ENCODE data around the gene CGNL1.

CGNL1 gene

DNA sequence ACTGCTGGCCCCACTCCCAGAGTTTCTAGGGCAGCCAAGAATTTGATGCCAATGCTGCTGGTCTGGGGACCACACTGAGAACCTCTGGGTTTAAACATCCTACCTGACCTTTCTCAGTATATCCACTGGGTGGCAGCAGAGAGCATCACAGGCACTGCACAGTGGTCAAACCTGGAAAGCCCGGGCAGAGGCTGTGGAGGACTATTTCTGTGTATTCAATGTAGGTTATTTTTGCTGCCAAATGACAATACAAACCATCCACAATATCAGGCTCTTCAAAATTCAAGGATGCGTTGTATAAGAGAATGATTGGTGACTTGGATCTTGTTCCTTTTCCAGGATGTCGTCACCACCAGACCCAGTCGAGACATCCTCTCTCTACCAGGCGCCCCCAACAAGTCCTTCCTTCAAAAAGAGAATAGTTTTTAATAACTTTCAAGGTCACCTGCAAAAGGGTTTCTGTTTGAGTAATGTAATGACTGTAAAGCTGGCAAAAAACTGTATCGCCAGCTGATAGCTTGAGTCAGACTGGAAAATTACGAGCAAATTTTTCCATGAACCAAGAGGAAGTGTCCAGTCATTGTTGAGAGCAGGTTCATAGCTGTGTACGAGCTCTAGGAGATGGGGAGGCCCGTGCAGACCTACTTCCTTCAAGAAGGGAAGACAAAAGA lies 184.9 kb downstream of the CGNL1 start:
- peak; percentile 94 for TF ChIP-seq CTCF (IDR thresholded peaks at IDR 0.05; ENCODE audit: insufficient read depth, low read depth, low read length, missing control alignments)
- DNase-seq (ENCODE audit: low read depth) = peak; percentile 74
- H3K4me3 ChIP-seq (ENCODE audit: low read length) = no peak overlapping the region

DNA sequence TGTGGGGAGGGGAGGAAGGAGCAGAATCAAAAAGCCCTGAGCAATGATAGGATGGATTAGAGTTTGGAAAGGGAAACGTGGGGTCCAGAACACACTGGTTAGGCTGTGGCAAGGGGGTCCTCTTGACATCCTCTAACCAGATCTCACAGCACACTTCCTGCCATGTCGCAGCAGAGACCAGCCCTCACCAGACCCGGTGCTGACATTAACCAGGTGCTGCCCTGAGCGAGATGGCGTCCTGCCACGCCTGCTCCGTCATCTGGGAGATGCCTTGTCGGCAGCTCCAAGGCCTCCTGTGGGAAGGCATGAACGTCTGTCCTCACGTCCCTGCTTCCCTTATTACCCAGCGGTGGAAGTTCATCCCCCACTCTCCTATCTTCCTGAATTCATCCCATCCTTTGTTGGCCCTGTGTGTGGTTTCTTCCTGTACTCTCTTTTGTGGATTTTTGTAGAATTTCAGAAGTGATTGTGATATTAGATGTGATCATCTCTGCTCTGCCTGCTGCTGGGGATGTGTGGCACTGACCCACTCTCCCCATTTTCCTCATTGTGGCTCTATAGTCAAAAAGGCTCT lies 186.0 kb downstream of the CGNL1 start:
- DNase-seq (ENCODE audit: low read depth) = no peak

GRCh38 chr15:57563416-57563815 lies 187.1 kb downstream of the CGNL1 start:
- TF ChIP-seq CTCF (IDR thresholded peaks at IDR 0.05; ENCODE audit: insufficient read depth, low read depth, low read length, missing control alignments) = no peak
- no peak for DNase-seq (ENCODE audit: low read depth)
- no peak overlapping the region for H3K4me3 ChIP-seq (ENCODE audit: low read length)

More for the DNA sequence above, 186.0 kb downstream of the CGNL1 start:
- H3K4me3 ChIP-seq (ENCODE audit: low read length) = no peak overlapping the region
- TF ChIP-seq CTCF (IDR thresholded peaks at IDR 0.05; ENCODE audit: insufficient read depth, low read depth, low read length, missing control alignments) = no peak

GRCh38 chr15:57565311-57565710 lies 189.0 kb downstream of the CGNL1 start:
- peak; percentile 49 for DNase-seq (ENCODE audit: low read depth)
- no peak overlapping the region for H3K4me3 ChIP-seq (ENCODE audit: low read length)
- no peak for TF ChIP-seq CTCF (IDR thresholded peaks at IDR 0.05; ENCODE audit: insufficient read depth, low read depth, low read length, missing control alignments)

- TF ChIP-seq CTCF (IDR thresholded peaks at IDR 0.05; ENCODE audit: insufficient read depth, low read depth, low read length, missing control alignments) = no peak
- no peak overlapping the region for H3K4me3 ChIP-seq (ENCODE audit: low read length)
- no peak for DNase-seq (ENCODE audit: low read depth)
Observed at GRCh38 chr15:57566834-57567233, 190.5 kb downstream of the CGNL1 start.

DNA sequence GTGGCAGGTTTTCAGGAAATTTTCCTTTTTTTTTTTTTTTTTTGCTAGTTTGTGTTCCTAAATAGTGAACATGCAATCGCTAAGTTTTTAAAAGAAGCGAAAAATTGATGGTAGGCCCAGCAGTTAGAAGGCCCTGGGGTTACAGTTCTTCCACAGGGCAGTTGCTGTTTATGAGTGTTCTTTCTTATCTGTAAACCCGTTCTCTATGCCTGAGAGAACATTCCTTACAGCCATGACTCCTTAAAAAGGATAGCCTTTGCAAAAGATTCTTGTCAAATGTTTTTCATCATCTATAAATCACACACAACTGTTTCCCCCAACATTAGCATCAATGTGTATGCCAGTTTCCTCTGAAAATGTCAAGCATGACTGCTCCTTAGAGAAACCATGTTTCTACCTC lies 191.6 kb downstream of the CGNL1 start:
- DNase-seq (ENCODE audit: low read depth) = no peak
- TF ChIP-seq CTCF (IDR thresholded peaks at IDR 0.05; ENCODE audit: insufficient read depth, low read depth, low read length, missing control alignments) = no peak

GRCh38 chr15:57568299-57568698 lies 192.0 kb downstream of the CGNL1 start:
- no peak for TF ChIP-seq CTCF (IDR thresholded peaks at IDR 0.05; ENCODE audit: insufficient read depth, low read depth, low read length, missing control alignments)
- no peak overlapping the region for H3K4me3 ChIP-seq (ENCODE audit: low read length)
- no peak for DNase-seq (ENCODE audit: low read depth)

More for the DNA sequence above, 191.6 kb downstream of the CGNL1 start:
- no peak overlapping the region for H3K4me3 ChIP-seq (ENCODE audit: low read length)
